ENCODE results near the gene HNRNPAB.

Gene HNRNPAB

DNA sequence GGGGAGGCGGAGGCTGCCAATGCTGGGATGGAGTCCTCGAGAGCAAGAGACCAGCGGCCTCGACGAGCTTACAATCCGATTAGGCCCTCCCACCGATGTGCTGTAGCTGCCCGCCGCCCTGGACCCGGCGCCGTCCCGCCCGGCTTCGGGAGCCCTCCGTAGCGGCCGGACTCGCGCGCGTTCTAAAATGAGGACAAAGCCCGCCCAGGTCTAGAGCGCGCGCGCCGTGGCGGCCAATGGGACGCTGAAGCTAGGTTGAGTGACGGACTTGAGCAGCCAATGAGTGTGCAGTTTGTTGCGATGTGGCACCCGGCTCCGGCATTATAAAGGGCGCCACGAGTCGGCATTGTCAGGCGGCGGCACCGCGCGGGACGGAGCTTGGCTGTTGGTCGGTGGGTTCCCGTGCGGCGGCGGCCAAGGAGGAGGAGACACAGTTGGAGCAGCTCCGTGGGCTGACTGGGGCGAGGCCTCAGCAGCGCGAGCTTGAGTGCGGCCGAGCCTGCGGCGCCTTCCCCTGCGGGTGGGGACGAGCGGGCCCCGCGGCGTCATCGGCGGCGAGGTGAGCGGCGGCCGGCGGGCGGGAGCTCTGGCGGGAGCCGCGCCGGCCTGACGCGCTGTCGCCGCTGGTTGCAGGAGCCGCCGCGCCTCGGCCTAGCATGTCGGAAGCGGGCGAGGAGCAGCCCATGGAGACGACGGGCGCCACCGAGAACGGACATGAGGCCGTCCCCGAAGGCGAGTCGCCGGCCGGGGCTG is at the start of gene HNRNPAB:
Gene HNRNPAB, plus strand, starts transcription at position 352 of the 753 bp plus-strand sequence. Its CDS starts 305 bp downstream, at position 657.
- DNase-seq = peak; percentile 95

DNA sequence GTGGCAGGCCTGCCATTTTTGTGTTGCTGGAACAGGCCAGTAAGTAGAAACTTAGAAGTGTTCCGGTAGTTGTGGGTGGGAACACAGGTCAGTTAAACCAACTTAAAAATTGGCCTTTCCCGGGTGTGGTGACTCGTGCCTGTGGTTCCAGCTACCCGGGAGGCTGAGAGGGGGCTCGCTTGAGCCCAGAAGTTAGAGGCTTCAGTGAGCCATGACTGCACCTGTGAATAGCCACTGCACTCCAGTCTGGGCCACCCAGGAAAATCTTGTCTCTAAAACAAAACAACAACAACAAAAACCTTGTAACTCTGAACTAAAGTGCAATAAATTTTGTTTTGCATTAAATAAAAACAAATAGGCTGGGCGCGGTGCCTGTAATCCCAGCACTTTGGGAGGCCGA is 49.3 kb upstream of the HNRNPAB start:
- no peak for DNase-seq

DNA sequence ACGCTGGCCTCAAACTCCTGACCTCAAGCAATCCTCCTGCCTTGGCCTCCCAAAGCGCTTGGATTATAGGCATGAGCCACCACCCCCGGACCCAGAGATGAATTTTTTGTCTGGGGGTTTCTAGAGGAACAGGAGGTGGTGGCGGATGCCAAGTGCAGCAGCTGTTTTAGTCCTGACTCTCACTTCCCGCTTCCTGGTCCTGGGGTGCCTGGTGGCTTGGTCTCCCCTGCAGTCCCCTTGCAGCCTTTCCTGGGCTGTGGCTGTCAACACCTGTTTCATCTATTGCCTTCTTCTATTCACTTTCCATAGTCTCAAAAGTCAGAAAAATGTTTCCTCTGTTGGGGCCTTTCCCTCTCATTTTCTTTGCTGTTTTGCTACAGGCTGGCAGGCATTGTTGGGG is 44.2 kb upstream of the HNRNPAB start:
- DNase-seq = no peak

DNA sequence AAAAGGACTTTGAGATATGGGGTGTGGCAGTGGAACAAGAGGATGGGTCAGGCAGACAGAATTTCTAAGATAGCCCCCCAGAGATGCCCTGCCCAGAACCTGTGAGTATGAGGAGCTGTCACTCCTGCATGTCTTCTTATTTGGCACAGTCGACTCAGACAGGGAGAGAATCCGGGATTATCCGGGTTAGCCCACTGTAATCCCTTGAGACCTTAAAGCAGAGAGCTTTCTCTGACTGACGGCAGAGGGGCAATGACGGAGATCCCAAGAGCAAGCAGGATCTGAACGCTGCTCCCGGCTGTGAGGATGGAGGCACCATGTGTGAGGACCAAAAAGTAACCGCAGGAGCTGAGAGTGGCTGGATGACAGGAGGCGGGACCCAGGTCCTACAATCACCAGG is 41.9 kb upstream of the HNRNPAB start:
- DNase-seq = no peak

- peak; percentile 86 for DNase-seq
Observed at GRCh38 chr5:178163772-178164735, 40.3 kb upstream of the HNRNPAB start.

- no peak for DNase-seq
Observed at GRCh38 chr5:178165581-178165980, 38.8 kb upstream of the HNRNPAB start.

DNA sequence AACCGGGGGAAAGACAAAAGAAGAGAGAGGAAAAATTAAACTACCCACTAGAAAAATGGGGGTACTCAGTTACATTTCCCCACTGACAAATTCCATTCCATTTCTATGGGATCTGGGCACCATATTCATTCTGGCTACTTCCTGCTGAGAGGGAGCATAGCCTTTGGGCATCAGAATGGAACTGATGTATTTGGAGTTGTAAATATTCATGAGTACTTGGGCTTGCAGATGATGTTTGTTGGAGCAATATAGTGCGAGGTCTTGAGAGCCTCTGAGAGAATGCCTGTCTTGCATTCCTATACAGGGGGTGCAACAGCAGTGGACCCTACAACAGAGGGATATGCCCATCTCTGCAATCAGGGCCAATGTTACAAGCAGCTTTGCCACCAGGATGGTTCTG is 33.9 kb upstream of the HNRNPAB start:
- DNase-seq = no peak

GRCh38 chr5:178174456-178174855 is 29.9 kb upstream of the HNRNPAB start:
- DNase-seq = no peak

GRCh38 chr5:178176791-178177190 is 27.5 kb upstream of the HNRNPAB start:
- DNase-seq = no peak

DNA sequence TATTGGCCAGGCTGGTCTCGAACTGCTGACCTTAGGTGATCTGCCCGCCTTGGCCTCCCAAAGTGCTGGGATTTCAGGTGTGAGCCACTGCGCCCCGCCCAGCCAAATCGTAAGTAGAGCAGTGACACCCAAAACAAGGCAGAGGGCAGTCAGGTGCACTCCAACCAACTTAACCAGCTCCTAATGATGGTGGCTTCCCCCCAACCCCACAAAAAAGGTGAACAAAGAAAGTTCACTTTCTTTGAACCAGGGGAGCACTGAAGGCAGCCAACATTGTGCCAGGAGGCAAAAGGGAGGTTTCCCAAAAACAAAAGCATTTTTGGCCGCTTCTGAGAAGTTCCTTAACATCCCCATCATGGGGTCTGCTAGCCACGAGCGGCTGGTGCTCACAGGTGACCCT is 26.8 kb upstream of the HNRNPAB start:
- no peak for DNase-seq

DNA sequence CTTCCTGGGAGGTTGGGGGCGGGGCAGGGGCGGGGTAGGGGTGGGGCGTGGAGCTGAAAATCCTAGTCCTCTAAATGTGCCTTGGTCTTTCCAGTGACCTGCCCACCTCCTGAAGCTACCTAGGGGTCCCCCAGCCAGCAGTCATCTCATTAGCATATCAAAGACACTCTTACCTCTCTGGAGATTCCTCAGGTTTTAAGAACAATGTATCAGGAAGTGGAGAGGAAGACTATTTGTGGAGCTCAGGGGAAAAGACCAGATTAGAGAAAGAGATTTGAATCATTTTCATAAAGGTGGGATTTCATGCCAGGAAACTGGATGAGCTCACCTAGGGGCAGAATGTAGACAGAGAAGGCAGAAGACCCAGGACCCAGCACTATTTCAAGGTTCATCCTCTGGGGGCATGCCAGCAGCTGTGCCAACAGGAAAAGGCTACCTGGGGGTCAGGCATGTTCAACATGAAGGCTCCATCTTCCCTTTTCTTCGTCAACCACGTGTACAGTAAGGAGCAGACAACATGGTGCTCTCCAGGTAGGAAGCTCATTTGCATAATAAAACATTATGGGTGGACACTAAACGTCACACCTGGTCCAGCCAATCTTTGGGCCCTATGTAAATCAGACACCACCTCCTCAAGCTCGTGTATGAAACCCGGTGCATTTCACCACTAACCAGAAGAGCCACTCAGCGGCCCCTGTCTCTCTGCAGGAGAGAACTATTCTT is 24.0 kb upstream of the HNRNPAB start:
- no peak for DNase-seq

DNA sequence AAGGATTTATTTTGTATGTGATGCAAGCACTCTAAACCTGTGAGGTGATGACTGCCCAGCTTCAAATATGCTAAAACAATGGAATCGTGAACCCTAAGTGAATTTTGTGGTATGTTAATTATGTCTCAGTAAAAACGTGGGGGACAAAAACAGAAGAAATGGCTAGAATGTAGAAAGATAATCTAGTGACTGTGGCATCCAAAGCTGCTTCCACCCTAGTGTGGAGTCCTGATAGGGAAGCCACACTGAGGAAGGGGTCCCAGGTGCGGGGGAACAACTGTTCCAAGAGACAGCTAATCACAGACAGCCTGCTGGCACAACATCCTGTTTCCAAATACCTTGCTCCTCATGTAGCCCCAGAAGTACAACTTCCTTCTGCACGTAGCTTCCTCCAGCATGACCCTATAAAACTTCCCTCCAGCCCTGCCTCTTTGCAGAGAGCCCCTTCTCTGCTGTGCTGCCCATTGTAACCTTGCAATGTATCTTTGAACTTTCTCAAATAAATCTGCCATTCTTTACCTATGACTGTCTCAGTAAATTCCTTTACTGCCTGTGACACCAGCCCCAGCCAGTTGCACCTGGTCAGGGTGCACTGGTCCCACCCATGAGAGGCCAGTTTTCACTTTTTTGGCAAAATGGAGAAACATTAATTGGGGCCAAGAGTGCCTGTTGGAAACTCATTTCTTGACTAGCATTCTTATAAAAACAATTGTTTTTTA is 22.0 kb upstream of the HNRNPAB start:
- peak; percentile 68 for DNase-seq

DNA sequence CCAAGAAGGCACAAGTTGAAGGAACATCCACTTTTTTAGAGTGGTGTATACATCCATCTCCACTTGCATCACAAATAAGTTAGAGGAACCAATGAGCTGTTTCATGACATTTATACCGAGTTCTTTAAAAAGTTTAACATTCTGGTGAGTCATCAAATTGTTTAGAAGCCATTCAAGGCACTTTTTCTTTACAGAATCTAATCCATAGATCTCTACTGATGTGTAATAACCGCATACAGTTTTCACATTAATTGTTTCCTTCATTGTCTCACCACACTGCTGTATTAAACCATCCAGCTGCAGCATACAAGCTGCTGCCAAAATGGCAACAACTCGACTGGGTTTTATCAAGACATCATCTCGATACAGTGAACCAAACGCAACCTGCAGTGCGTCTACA is 17.9 kb upstream of the HNRNPAB start:
- DNase-seq = no peak

DNA sequence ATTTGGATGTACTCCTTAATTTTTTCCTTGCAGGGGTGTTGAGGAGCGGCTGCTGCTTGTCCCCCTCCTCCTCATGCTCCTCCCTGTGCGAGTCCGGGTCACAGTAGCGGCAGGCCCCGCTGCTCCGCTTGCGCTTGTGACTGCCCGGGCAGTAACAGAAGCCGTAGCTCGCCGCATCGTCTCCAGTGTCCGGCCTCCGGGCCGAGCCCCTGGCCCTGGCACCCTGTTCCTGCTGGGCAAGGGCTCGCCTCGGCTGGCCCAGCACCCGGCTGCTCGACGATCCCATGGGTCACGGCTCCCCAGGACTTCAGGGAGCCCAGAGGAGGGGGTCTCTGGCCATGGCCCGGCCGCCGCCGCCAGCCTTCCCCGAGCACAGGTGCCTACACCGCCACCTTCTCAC is 17.3 kb upstream of the HNRNPAB start, which contains the start of gene GMCL2:
Gene GMCL2, minus strand, starts transcription at position 358 of the 400 bp plus-strand sequence. Its CDS starts 72 bp downstream, at position 286.
- DNase-seq = no peak

DNA sequence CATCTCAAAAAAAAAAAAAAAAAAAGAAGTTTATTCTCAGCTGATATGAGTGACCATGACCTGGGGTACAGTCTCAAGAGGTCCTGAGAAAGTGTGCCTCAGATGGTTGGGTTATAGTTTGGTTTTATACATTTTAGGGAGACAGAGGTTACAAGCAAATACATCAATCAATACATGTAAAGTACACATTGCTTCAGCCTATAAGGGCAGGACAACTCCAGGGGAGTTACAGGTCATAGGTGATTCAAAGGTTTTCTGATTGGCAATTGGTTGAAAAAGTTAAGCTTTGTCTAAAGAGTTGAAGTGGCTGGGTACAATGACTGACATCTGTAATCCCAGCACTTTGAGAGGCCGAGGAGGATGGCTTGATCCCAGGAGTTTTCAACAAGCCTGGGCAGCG is 14.9 kb upstream of the HNRNPAB start:
- no peak for DNase-seq

- no peak for DNase-seq
Observed at GRCh38 chr5:178191661-178192060, 12.7 kb upstream of the HNRNPAB start.

DNA sequence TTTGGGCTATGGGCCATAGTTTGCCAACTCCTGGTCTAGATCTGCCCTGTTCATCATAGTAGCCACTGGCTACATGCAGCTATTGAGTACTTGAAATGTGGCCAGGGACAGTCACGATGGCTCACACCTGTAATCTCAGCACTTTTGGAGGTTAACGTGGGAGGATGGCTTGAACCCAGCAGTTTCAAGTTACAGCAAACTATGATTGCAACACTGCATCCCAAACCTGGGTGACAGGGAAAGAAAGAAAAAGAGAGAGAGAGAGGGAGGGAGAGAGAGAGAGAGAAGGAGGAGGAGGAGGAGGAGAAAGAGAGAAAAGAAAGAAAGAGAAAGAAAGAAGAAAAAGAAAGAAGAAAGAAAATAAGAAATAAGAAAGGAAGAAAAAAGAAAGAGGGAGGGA is 12.1 kb upstream of the HNRNPAB start:
- no peak for DNase-seq

DNA sequence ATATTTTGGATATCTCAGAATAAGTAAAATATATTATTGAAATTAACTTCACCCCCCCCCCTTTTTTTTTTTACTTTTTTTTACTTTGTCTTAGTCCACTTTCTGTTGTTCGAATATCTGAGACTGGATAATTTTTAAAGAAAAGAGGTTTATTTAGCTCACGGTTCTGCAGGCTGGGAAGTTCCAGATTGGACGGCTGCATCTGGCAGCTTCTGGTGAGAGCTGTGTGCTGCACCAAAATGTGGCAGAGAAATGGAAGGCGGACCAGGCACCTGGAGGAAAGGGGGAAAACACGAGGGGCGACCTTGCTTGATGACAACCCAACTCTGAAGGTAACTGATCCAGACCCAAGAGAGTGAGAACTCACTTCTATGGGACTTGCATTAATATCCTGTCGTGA is 11.5 kb upstream of the HNRNPAB start:
- DNase-seq = no peak

DNA sequence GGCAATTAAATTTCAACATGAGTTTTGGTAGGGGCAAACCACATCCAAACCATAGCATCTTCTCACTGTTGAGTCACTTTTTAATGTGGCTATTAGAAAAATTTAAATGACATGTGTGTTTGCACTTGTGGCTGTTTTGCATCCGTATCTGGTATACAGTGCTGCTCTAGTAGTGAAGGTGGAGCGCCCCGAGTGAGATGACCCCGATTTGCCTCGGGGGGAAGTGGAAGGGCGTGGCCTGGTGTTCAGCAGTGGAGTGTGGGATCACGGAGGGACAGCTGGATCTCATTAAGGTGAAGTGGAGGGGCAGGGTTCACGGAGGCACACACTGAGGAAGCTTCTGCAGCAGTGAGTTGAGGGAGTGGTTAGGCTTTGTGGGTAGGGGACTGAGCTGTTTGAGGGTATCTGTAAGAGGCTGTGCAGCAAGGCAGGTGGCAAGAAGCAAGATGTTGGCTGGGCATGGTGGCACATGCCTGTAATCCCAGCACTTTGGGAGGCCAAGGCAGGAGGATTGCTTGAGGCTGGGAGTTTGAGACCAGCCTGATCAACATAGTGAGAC is 11.0 kb upstream of the HNRNPAB start:
- DNase-seq = no peak

DNA sequence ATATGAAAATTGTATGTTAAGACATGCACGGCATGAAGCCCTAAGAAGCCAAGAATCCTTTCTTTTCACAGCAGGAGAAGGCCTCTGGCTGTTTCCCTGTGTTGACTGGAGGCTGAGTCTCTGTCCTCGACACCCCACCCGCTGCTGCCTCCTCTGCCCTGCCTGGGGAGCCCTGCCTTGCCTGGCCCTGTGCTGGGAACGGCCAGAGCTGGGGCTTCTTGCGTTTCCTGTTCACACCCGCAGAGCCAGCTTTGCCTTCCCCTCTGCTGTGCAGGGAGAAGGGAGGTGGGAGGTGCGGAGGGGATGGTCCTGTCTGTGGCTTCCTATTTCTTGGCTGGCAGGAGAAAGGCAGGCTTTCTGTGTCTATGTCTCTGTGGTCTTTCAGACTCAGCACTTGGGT is 10.3 kb upstream of the HNRNPAB start:
- no peak for DNase-seq

DNA sequence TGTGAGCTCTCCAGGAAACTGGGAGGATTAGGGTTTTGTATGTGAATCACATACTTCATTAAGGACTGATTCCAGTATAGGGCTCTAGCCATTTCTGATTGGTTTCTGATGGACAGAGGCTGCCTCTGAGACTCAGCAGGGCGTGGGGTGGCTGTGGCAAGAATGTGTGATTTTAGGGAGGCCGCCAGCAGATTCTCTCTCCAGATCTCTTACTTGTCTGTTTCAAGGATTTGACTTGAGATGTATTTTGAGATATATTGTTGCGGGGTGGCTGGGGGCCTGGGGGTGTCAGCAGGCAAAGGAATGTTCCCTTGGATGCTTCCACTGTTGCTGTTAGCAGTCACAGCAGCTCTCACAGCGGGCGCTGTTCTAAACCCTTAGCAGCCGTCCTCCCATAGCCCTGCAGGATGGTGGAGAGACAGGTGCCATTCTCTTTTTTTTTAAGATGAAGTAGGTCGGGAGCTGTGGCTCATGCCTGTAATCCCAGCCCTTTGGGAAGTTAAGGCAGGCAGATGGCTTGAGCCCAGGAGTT is 8.0 kb upstream of the HNRNPAB start:
- no peak for DNase-seq

DNA sequence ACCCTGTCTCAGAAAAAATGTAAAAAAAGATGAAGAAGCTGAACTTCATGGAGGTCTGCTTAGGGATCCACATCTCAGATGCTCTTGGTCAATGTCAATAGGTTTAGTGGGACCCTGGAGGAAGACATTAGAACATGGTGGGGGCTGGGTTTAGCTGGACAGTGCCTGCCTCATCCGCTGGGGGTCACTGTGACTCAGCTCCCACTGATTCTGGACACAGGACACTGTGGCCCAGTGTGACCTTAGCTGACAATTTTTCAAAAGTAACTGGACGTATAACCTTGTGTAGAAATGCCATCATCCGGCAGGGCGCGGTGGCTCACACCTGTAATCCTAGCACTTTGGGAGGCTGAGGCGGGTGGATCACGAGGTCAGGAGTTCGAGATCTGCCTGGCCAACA is 7.3 kb upstream of the HNRNPAB start:
- no peak for DNase-seq
